ENCODE data around the gene ZMIZ1.

GRCh38 chr10:79181698-79182521 is 113.1 kb downstream of the ZMIZ1 start:
- TF ChIP-seq POLR2AphosphoS5 (IDR thresholded peaks at IDR 0.05; ENCODE audit: low read depth, low read length) = no peak
- no peak for TF ChIP-seq YY1 (IDR thresholded peaks at IDR 0.05; ENCODE audit: extremely low read depth, insufficient replicate concordance, low read depth, low read length)
- no peak for TF ChIP-seq CTCF (IDR thresholded peaks at IDR 0.05 in 2 of 3, conservative IDR thresholded peaks at IDR 0.05 in 1 of 3; ENCODE audit: borderline replicate concordance in 1 of 3, insufficient read depth in 1 of 3, low read depth in 2 of 3, low read length in 2 of 3)
- no peak for TF ChIP-seq JUND (IDR thresholded peaks at IDR 0.05)
